K562 (cell line): ENCODE measurements around the gene SLC16A14. TPM values are rescaled to one million over a fixed set of nuclear protein-coding genes. Genes with fewer than 3 reads are reported as not detected.
A peak's percentile ranks its signal among the peaks of the same experiment; 100 is the strongest.

Experiments
- ATAC-seq: fragments of 200-7000 bp; cut with Tn5 transposase; 3 replicates; pipeline ENCODE4 v1.9.1; 2020; ENCODE audit warnings: moderate library complexity
- BruUV-seq: library from RNA; stranded (reverse); fragments of 400-500 nt; replicated peaks from 2 replicates; lab custom pipeline; 2021; lab: Mats Ljungman, UMichigan
- CTCF ChIA-PET: fragments of 300-600 bp; formaldehyde crosslinking; extraction: SDS; loops from one replicate; lab custom pipeline; 2021; ENCODE audit warnings: low intra/inter-chr PET ratio; lab: Yijun Ruan, JAX
- POLR2A ChIA-PET: fragments of 300-600, 350-650 bp; sonication (Branson Sonifier 250); formaldehyde crosslinking; extraction: SDS; loops from one replicate; lab custom pipeline; 2021; ENCODE audit warnings: antibody characterized with exemption, inconsistent platforms; lab: Yijun Ruan, JAX
- DNase-seq, 4 experiments: peaks; one replicate each; pipeline versions ENCODE4 v3.0.0 to v3.0.0-alpha.2; 2011 to 2018; ENCODE audit warnings: low spot score in 3 of 4, mixed read lengths in 3 of 4; ENCODE audit errors: extremely low read depth in 1 of 4
- FAIRE-seq: peaks from 2 replicates; lab custom pipeline; 2011; peaks lifted over from hg19 to GRCh38; lab: Jason Lieb, UNC
- H2AFZ ChIP-seq: 2 replicates; pipeline ENCODE4 v1.6.0; 2011; ENCODE audit warnings: low read depth, low read length, control low read depth, inconsistent platforms
- H3K27ac ChIP-seq: fragments of 200-600 bp; 3 replicates; pipeline ENCODE4 v1.8.0; 2011; ENCODE audit warnings: low read depth, mild to moderate bottlenecking, control low read depth, inconsistent platforms, low read length, moderate library complexity, mixed read lengths; ENCODE audit errors: extremely low read depth
- H3K27me3 ChIP-seq, 2 experiments: fragments of 300-600 bp in 1 of 2; 2 replicates in 1 of 2; 3 replicates in 1 of 2; pipeline versions ENCODE4 v1.6.0 to v1.8.0; 2011; ENCODE audit warnings: inconsistent platforms in 2 of 2, low read length in 2 of 2, mild to moderate bottlenecking in 1 of 2, mixed read lengths in 1 of 2, moderate library complexity in 1 of 2; ENCODE audit not compliant: control insufficient read depth in 2 of 2, insufficient read depth in 2 of 2
- H3K36me3 ChIP-seq: fragments of 300-600 bp; 3 replicates; pipeline ENCODE4 v1.8.0; 2011; ENCODE audit warnings: mild to moderate bottlenecking, low read length, inconsistent platforms; ENCODE audit not compliant: control insufficient read depth, insufficient read depth
- H3K4me1 ChIP-seq, 2 experiments: fragments of 200-600 bp in 1 of 2; replicated peaks in 1 of 2; 2 replicates in 1 of 2; 3 replicates in 1 of 2; pipeline versions ENCODE4 v1.5.1 to v1.8.0; 2011; ENCODE audit warnings: inconsistent platforms in 2 of 2, low read length in 2 of 2, mild to moderate bottlenecking in 1 of 2, mixed read lengths in 1 of 2, moderate library complexity in 1 of 2; ENCODE audit not compliant: control insufficient read depth in 2 of 2, insufficient read depth in 2 of 2
- H3K4me2 ChIP-seq: 2 replicates; pipeline ENCODE4 v1.6.1; 2011; ENCODE audit warnings: low read length, control low read depth, inconsistent platforms, mixed read lengths; ENCODE audit not compliant: insufficient read depth
- H3K4me3 ChIP-seq: fragments of 200-600 bp; sonication (generic), shearing (Covaris generic); 2 replicates; pipeline ENCODE4 v1.5.1; 2016; ENCODE audit warnings: control low read depth, inconsistent platforms
- H3K79me2 ChIP-seq: fragments of 200-600 bp; 3 replicates; pipeline ENCODE4 v1.8.0; 2011; ENCODE audit warnings: low read length, inconsistent platforms; ENCODE audit not compliant: control insufficient read depth, insufficient read depth
- H3K9ac ChIP-seq, 2 experiments: 2 replicates each; pipeline versions ENCODE4 v1.6.0 to v1.6.1; 2011; ENCODE audit warnings: low read depth in 2 of 2, low read length in 2 of 2, control low read depth in 1 of 2, inconsistent platforms in 1 of 2, mild to moderate bottlenecking in 1 of 2, mixed read lengths in 1 of 2; ENCODE audit not compliant: insufficient read depth in 1 of 2
- H3K9me1 ChIP-seq: one replicate; pipeline ENCODE4 v1.6.0; 2011; ENCODE audit warnings: inconsistent platforms, mild to moderate bottlenecking, low read length, moderate library complexity; ENCODE audit not compliant: control insufficient read depth, insufficient read depth
- H3K9me3 ChIP-seq: replicated peaks from 2 replicates; pipeline ENCODE4 v1.5.1; 2011; ENCODE audit warnings: low read depth, low read length, inconsistent platforms; ENCODE audit not compliant: control insufficient read depth, insufficient read depth
- H4K20me1 ChIP-seq: replicated peaks from 2 replicates; pipeline ENCODE4 v1.6.1; 2011; ENCODE audit warnings: low read length, inconsistent platforms, mixed read lengths; ENCODE audit not compliant: control insufficient read depth, insufficient read depth
- ATF7 ChIP-seq: fragments of 450-650 bp; IDR thresholded peaks from 2 replicates; pipeline ENCODE4 v1.7.1; 2014; ENCODE audit warnings: mild to moderate bottlenecking, moderate library complexity
- CCAR2 ChIP-seq: fragments of 200-400 bp; formaldehyde crosslinking; IDR thresholded peaks from 2 replicates; pipeline ENCODE4 v1.6.1; 2017; ENCODE audit warnings: mild to moderate bottlenecking, low read depth, low read length
- CEBPG ChIP-seq, 3 experiments: fragments of 200-800 bp in 1 of 3; sonication (Bioruptor generic) in 1 of 3; sonication (generic) in 1 of 3; formaldehyde crosslinking in 1 of 3; IDR thresholded peaks in 2 of 3; conservative IDR thresholded peaks in 1 of 3; 2 replicates each; pipeline versions ENCODE4 v1.6.1 to v1.8.0; 2016 to 2022; ENCODE audit warnings: missing compliant biosample characterization in 2 of 3, missing genetic modification characterization in 2 of 3, mild to moderate bottlenecking in 1 of 3, missing genetic modification reagents in 1 of 3
- FOSL1 ChIP-seq: fragments of 200-800 bp; sonication (Bioruptor generic); conservative IDR thresholded peaks from 2 replicates; pipeline ENCODE4 v1.6.1; 2016; ENCODE audit warnings: missing genetic modification characterization, missing compliant biosample characterization
- HCFC1 ChIP-seq: IDR thresholded peaks from 2 replicates; pipeline ENCODE4 v1.6.1; 2012; ENCODE audit warnings: low read depth, low read length, improper control_type of control experiment
- MXI1 ChIP-seq: IDR thresholded peaks from 2 replicates; pipeline ENCODE4 v1.6.1; 2011; ENCODE audit warnings: low read depth, mild to moderate bottlenecking, improper control_type of control experiment, low read length
- NFE2 ChIP-seq: IDR thresholded peaks from 2 replicates; pipeline ENCODE4 v1.6.1; 2014; ENCODE audit warnings: antibody characterized with exemption, low read depth
- ZC3H8 ChIP-seq: fragments of 450-650 bp; IDR thresholded peaks from 2 replicates; pipeline ENCODE4 v1.6.1; 2017
- WGBS: fragments of 100-300 bp; shearing (Covaris generic); methylation state at CpG from one replicate; pipeline ENCODE4 v1.1.6; 2016; ENCODE audit warnings: low coverage, mixed read lengths; ENCODE audit not compliant: insufficient coverage; ENCODE audit errors: missing lambda C conversion rate; 5-methylcytosine and 5-hydroxymethylcytosine counted together
- in situ Hi-C: fragments of 300-500 bp; cut with MboI; formaldehyde crosslinking; loops from 4 replicates; pipeline ENCODE4 v1.15.0; 2018; ENCODE audit warnings: inconsistent platforms, mixed read lengths
- intact Hi-C: fragments of 100-400 bp; cut with micrococcal nuclease; formaldehyde crosslinking; loops from 2 replicates; pipeline ENCODE4 v1.14.2; 2022
- polyA plus RNA-seq, 8 experiments: library from polyadenylated mRNA; depleted of rRNA in 4 of 8; stranded (reverse) in 5 of 8; unstranded in 3 of 8; fragments of >200 nt; fragmentation: Nextera tagmentation in 2 of 8; fragmentation: Illumina TruSeq in 1 of 8; extraction: Ambion mirVana in 2 of 8; extraction: Trizol in 1 of 8; gene quantifications; 2 replicates each; pipeline versions ENCODE4 v1.2.1 to v1.2.3, GENCODE V29; 2011 to 2014; ENCODE audit warnings: inconsistent platforms in 1 of 8, missing spikeins in 1 of 8
- total RNA-seq, 7 experiments: library from RNA; depleted of rRNA in 6 of 7; stranded (reverse); fragments of >200 nt in 6 of 7; fragmentation: Illumina TruSeq in 2 of 7; extraction: Trizol in 2 of 7; gene quantifications; 2 replicates each; pipeline versions ENCODE4 v1.2.1 to v1.2.3, GENCODE V29; 2011 to 2021; ENCODE audit warnings: low replicate concordance in 1 of 7

The SLC16A14 gene
- total and polyA plus RNA-seq, 9 of the 15 experiments (the other 6 are each of a cell fraction or from before 2014, with no cell fraction given) = not detected

GRCh38 chr2:230018153-230018552 is 50.6 kb downstream of the SLC16A14 start:
- no peaks in the 10 kb centered on the region for H3K79me2 ChIP-seq
- FAIRE-seq = no peak
- no peak for TF ChIP-seq HCFC1
- no peak for TF ChIP-seq ZC3H8
- TF ChIP-seq CEBPG (CRISPR knock-in tag; IDR thresholded peaks at IDR 0.05) = no peak
- TF ChIP-seq CEBPG (tag; conservative IDR thresholded peaks at IDR 0.05 in 1 of 2, IDR thresholded peaks at IDR 0.05 in 1 of 2) = peak in 1 of 2 experiments; percentile 40; a peak in 1 of 4 replicates
- TF ChIP-seq NFE2 = no peak
- no peak for TF ChIP-seq CCAR2
- peak; percentile 37; the same call in 1 of the 2 replicates for TF ChIP-seq FOSL1 (tag)
- TF ChIP-seq, all 486 proteins: peak for 2
- H3K4me3 ChIP-seq = no peak overlapping the region
- ATAC-seq (no peak), DNase-seq (no peak)
- BruUV-seq = no TSS peak
- no peaks in the 10 kb centered on the region for H3K9me3 ChIP-seq
- WGBS = 44% methylated on average over 4 of the region's 4 CpGs
- POLR2A ChIA-PET = no interaction called here
- H3K9ac ChIP-seq = no peak overlapping the region
- no peaks in the 10 kb centered on the region for H4K20me1 ChIP-seq
- in situ Hi-C loops (loop anchor here (25.0 kb wide), 1 partner anchor 794 kb away; no protein-coding TSS in a partner anchor), intact Hi-C loops (no loop called here)
- H3K4me1 ChIP-seq = peaks cover 0 to under 1% of the 10 kb centered on the region in 2 experiments; a peak in 3 of 5 replicates
- CTCF ChIA-PET = no interaction called here
- H3K9me1 ChIP-seq = no peaks in the 10 kb centered on the region
- no peaks in the 10 kb centered on the region for H3K36me3 ChIP-seq
- H2AFZ ChIP-seq = no peak overlapping the region
- H3K27me3 ChIP-seq = peaks cover 10 to 12% of the 10 kb centered on the region in 2 experiments; a peak in 3 of 5 replicates
- no peak overlapping the region for H3K4me2 ChIP-seq
- H3K27ac ChIP-seq = no peak overlapping the region

- Histone ChIP-seq H2AFZ (no peak overlapping the region), H3K9ac (no peak overlapping the region), H3K4me1 (peaks cover 0 to 11% of the 10 kb centered on the region in 2 experiments; a peak in 3 of 5 replicates), H3K4me3 (no peak overlapping the region), H3K27me3 (peaks cover 10 to 12% of the 10 kb centered on the region in 2 experiments; a peak in 3 of 5 replicates), H3K79me2 (no peaks in the 10 kb centered on the region), H3K36me3 (no peaks in the 10 kb centered on the region), H3K9me1 (no peaks in the 10 kb centered on the region), H3K27ac (no peak overlapping the region), H4K20me1 (no peaks in the 10 kb centered on the region), H3K9me3 (no peaks in the 10 kb centered on the region), H3K4me2 (no peak overlapping the region)
- TF ChIP-seq ATF7 (no peak), MXI1 (no peak)
- BruUV-seq = no TSS peak
- ATAC-seq (no peak), FAIRE-seq (no peak), DNase-seq (no peak)
- POLR2A ChIA-PET = no interaction called here
- in situ Hi-C loops (loop anchor here (25.0 kb wide), 1 partner anchor 795 kb away; no protein-coding TSS in a partner anchor), intact Hi-C loops (no loop called here)
- CTCF ChIA-PET = no interaction called here
Observed at GRCh38 chr2:230016844-230017243, 51.9 kb downstream of the SLC16A14 start.
